ENCODE results near the gene SAP130.

SAP130 gene

DNA sequence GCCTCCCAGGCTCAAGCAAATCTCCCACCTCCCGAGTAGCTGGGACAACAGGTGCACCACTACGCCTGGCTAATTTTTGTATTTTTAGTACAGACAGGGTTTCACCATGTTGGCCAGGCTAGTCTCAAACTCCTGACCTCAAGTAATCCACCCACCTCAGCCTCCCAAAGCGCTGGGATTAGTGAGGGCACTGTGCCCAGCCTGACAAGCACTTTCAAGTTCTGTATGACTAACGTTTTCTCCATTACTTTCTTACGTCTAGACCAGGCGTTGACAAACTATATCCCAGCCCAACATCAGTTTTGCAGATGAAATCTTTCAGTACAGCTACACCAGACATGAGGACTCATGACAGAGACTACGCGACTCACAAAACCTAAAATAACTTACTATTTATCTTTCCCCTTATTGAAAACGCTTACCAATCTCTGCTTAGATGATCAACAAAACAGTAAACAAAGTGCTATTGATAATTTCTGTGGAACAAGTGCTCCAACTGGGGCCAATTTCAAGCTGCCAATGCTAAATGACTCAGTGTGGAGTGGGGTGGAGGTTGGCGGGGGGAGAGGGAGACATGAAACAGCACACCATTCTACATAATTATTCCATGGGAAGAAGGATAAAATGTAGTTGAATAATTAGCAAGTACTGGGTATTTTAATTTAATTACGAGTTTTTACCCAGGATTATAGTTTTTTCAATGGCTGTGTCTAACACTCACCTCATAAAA, 59.1 kb downstream of the SAP130 start:
- DNase-seq (ENCODE audit: low read depth in 2 of 2) = no peak
- no peak overlapping the region for H3K4me3 ChIP-seq (replicated peaks in 1 of 2; ENCODE audit: low read depth in 2 of 2, low read length in 2 of 2)
- TF ChIP-seq, protein P1, sequence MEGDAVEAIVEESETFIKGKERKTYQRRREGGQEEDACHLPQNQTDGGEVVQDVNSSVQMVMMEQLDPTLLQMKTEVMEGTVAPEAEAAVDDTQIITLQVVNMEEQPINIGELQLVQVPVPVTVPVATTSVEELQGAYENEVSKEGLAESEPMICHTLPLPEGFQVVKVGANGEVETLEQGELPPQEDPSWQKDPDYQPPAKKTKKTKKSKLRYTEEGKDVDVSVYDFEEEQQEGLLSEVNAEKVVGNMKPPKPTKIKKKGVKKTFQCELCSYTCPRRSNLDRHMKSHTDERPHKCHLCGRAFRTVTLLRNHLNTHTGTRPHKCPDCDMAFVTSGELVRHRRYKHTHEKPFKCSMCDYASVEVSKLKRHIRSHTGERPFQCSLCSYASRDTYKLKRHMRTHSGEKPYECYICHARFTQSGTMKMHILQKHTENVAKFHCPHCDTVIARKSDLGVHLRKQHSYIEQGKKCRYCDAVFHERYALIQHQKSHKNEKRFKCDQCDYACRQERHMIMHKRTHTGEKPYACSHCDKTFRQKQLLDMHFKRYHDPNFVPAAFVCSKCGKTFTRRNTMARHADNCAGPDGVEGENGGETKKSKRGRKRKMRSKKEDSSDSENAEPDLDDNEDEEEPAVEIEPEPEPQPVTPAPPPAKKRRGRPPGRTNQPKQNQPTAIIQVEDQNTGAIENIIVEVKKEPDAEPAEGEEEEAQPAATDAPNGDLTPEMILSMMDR (IDR thresholded peaks at IDR 0.05; ENCODE audit: low read depth, low read length) = no peak

- no peak for DNase-seq (ENCODE audit: low read depth in 2 of 2)
- H3K4me3 ChIP-seq (replicated peaks in 1 of 2; ENCODE audit: low read depth in 2 of 2, low read length in 2 of 2) = no peak overlapping the region
- TF ChIP-seq, protein P1 (IDR thresholded peaks at IDR 0.05; ENCODE audit: low read depth, low read length) = no peak
These were observed 66.1 kb downstream of the SAP130 start for GRCh38 chr2:127961729-127962128.

GRCh38 chr2:127957240-127957639, 70.6 kb downstream of the SAP130 start:
- DNase-seq (ENCODE audit: low read depth in 2 of 2) = no peak
- no peak overlapping the region for H3K4me3 ChIP-seq (replicated peaks in 1 of 2; ENCODE audit: low read depth in 2 of 2, low read length in 2 of 2)
- TF ChIP-seq, protein P1 (IDR thresholded peaks at IDR 0.05; ENCODE audit: low read depth, low read length) = no peak

- H3K4me3 ChIP-seq (replicated peaks in 1 of 2; ENCODE audit: low read depth in 2 of 2, low read length in 2 of 2) = no peak overlapping the region
- TF ChIP-seq, protein P1 (IDR thresholded peaks at IDR 0.05; ENCODE audit: low read depth, low read length) = no peak
- DNase-seq (ENCODE audit: low read depth in 2 of 2) = no peak
These were observed 73.0 kb downstream of the SAP130 start for GRCh38 chr2:127954857-127955256.

DNA sequence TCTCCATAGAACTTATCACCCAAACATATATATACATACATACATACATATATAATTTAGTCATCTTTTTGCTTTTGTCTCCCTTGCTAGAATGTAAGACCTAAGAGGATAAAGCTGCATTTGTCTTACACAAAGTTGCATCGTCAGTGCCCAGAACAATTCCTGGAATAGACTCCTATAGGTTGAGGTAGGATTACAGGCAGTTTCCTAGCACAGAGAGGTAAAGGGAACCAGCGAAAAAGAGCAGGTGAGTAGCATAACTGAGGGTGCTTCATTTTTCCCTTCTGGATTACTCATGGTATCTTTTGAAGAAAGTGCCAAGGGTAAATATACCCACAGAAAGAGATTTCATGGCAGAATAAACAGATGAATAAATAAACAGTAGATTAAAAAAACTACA, 74.0 kb downstream of the SAP130 start:
- no peak for DNase-seq (ENCODE audit: low read depth in 2 of 2)
- no peak overlapping the region for H3K4me3 ChIP-seq (replicated peaks in 1 of 2; ENCODE audit: low read depth in 2 of 2, low read length in 2 of 2)
- TF ChIP-seq, protein P1 (IDR thresholded peaks at IDR 0.05; ENCODE audit: low read depth, low read length) = no peak

GRCh38 chr2:127953128-127953718, 74.6 kb downstream of the SAP130 start:
- DNase-seq (ENCODE audit: low read depth in 2 of 2) = peak in 1 of 2 donors; percentile 62
- no peak overlapping the region for H3K4me3 ChIP-seq (replicated peaks in 1 of 2; ENCODE audit: low read depth in 2 of 2, low read length in 2 of 2)
- TF ChIP-seq, protein P1 (IDR thresholded peaks at IDR 0.05; ENCODE audit: low read depth, low read length) = no peak

All from cardiac fibroblast (primary cell).